Measurements from ENCODE around the gene THUMPD1.

THUMPD1 gene

DNA sequence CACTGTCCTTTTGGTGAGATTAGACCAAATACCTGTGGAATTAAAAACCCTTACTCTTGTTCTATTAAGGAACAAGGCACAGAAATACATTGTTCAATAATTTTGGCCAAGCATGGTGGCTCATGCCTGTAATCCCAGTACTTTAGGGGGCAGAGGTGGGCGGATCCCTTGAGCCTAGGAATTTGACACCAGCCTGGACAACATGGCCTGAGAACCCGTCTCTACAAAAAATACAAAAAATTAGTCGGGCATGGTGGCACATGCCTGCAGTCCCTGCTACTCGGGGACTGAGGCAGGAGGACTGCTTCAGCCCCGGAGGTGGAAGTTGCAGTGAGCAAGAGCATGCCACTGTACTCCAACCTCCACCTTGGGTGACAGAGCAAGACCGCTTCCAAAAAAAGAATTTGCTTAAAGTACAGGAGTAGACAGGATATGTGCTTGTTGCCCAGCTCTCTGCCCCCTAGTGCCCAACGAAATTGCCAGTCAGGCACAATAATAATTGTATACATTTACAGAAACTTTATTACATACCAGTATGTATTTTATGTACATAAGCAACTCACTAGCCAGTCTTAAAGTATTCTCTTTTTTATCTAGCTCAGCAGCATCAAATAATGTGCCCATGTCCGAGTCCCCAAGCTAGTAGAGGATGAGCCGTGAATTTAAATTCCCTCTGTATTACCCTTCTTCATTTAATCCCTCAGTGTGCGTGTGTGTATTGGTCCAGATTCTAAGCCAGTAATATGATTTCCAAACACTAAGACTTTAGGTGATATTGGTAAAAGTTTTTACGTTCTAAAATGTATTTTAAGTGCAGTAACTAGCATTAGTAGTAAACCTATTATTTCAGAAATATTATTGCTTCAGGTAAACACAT is 1.4 kb downstream of the THUMPD1 start:
- peak; percentile 3 for DNase-seq (ENCODE audit: low read depth)

DNA sequence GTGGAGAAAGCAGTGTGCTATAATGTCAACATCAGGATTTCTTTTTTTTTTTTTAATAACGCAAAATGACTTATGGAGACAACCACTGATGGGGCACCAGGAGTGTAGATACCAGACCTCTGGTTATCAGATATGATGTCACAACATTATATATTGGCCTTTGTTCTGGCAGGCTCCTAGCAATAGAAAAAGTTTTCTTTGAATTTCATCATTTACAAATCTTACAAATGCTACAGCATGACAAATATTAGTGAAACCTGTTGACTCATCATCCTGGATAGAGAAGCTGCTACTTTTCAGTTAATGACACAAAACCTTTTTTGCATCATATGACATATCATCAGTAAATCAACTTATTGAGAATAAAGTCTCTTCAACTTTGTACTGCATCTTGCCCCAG is 6.1 kb downstream of the THUMPD1 start:
- peak; percentile 4 for DNase-seq (ENCODE audit: low read depth)
- no peak overlapping the region for H3K4me3 ChIP-seq (ENCODE audit: low read length)
- TF ChIP-seq, protein P1, sequence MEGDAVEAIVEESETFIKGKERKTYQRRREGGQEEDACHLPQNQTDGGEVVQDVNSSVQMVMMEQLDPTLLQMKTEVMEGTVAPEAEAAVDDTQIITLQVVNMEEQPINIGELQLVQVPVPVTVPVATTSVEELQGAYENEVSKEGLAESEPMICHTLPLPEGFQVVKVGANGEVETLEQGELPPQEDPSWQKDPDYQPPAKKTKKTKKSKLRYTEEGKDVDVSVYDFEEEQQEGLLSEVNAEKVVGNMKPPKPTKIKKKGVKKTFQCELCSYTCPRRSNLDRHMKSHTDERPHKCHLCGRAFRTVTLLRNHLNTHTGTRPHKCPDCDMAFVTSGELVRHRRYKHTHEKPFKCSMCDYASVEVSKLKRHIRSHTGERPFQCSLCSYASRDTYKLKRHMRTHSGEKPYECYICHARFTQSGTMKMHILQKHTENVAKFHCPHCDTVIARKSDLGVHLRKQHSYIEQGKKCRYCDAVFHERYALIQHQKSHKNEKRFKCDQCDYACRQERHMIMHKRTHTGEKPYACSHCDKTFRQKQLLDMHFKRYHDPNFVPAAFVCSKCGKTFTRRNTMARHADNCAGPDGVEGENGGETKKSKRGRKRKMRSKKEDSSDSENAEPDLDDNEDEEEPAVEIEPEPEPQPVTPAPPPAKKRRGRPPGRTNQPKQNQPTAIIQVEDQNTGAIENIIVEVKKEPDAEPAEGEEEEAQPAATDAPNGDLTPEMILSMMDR (conservative IDR thresholded peaks at IDR 0.05; ENCODE audit: low read length) = no peak

More for the DNA sequence above, 1.4 kb downstream of the THUMPD1 start:
- peak overlapping the region; percentile 100 for H3K4me3 ChIP-seq (ENCODE audit: low read length)
- TF ChIP-seq, protein P1 (conservative IDR thresholded peaks at IDR 0.05; ENCODE audit: low read length) = peak; percentile 42

DNA sequence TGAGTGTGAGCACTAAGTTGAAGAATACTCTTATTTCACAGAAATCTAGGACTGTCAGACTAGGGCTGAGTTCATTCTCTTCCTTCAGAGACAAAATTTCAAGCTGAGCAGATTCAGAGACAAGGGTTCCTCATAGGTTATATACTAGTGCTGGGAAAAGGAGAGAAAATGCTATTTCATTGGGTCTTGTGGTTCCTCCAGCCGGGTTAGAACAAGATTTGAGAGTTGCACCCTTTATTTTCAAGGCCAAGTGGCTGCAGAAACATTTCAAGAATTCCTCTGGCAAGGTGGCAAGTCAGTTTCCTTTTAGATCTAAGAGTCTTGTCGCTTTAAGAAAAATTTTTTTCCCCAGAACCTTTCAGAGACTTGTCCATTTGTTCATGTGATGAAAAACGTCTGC is 6.8 kb downstream of the THUMPD1 start:
- DNase-seq (ENCODE audit: low read depth) = no peak
- no peak overlapping the region for H3K4me3 ChIP-seq (ENCODE audit: low read length)
- TF ChIP-seq, protein P1 (conservative IDR thresholded peaks at IDR 0.05; ENCODE audit: low read length) = no peak

DNA sequence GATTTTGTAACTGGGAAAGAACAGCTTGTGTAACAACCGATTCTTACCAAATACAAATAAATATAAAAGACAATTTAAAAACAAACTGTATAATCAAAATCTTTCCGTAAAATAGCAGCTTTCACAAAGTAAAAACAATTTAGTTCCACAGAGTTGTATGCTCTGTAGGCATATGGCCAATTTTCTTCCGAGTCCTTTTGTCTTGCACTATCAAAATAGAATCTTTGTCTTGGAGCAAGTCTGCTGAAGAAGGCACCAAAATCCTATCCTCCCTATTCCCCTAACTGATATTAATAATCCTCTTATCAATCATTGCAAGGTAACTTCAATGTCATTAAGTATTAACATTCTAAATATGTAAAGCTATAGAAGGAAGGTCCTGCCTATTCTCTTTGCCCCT is 7.6 kb downstream of the THUMPD1 start:
- no peak for DNase-seq (ENCODE audit: low read depth)
- no peak overlapping the region for H3K4me3 ChIP-seq (ENCODE audit: low read length)
- TF ChIP-seq, protein P1 (conservative IDR thresholded peaks at IDR 0.05; ENCODE audit: low read length) = no peak

- TF ChIP-seq, protein P1 (conservative IDR thresholded peaks at IDR 0.05; ENCODE audit: low read length) = no peak
- DNase-seq (ENCODE audit: low read depth) = no peak
Observed at GRCh38 chr16:20729141-20729540, 12.5 kb downstream of the THUMPD1 start.

GRCh38 chr16:20727181-20727580 is 14.4 kb downstream of the THUMPD1 start:
- H3K4me3 ChIP-seq (ENCODE audit: low read length) = no peak overlapping the region
- no peak for DNase-seq (ENCODE audit: low read depth)
- TF ChIP-seq, protein P1 (conservative IDR thresholded peaks at IDR 0.05; ENCODE audit: low read length) = no peak

More at GRCh38 chr16:20729141-20729540, 12.5 kb downstream of the THUMPD1 start:
- no peak overlapping the region for H3K4me3 ChIP-seq (ENCODE audit: low read length)

- DNase-seq (ENCODE audit: low read depth) = no peak
- TF ChIP-seq, protein P1 (conservative IDR thresholded peaks at IDR 0.05; ENCODE audit: low read length) = no peak
- no peak overlapping the region for H3K4me3 ChIP-seq (ENCODE audit: low read length)
Observed at GRCh38 chr16:20726661-20727060, 15.0 kb downstream of the THUMPD1 start.
